Posterior vena cava (tissue), 2 donors: ENCODE data around the gene KIRREL3. TPM values are rescaled to one million over a fixed set of nuclear protein-coding genes. Genes with fewer than 3 reads are reported as not detected.
A peak's percentile ranks its signal among the peaks of the same experiment; 100 is the strongest.

ENCODE experiments used
- DNase-seq: peaks from one replicate; pipeline ENCODE4 v3.0.0-alpha.2; 2020; ENCODE audit warnings: low spot score
- intact Hi-C, 2 donors: fragments of 100-400 bp; cut with DNase I; formaldehyde crosslinking; loops; one replicate each; pipeline versions ENCODE4 v1.14.1 to v1.14.2; 2022 to 2023
- total RNA-seq, 2 donors: library from RNA; stranded (reverse); fragmentation: NEBNext Ultra II Directional; extraction: Animal tissue kit (Norgen Biotek cat#: 25700); gene quantifications; one replicate each; pipeline ENCODE4 v1.2.1, GENCODE V29; 2021
- donor health status: DM: yes; HTN: yes; CAD: no.
- donor health status: DM: yes; HTN: yes; CAD: no.

KIRREL3 gene
- total RNA-seq, 2 donors from 2014 or later = 0.10 to 0.74 TPM

- DNase-seq = no peak
- intact Hi-C loops = loop anchor here in 1 of 2 donors (5.0 kb wide), 1 partner anchor 109 kb away; no protein-coding TSS in a partner anchor
Measured at GRCh38 chr11:126421271-126421671, 579.3 kb downstream of the KIRREL3 start.

- intact Hi-C loops = loop anchor here in 1 of 2 donors (5.0 kb wide), 1 partner anchor 108 kb away; no protein-coding TSS in a partner anchor
Measured at GRCh38 chr11:126420698-126421256, 579.8 kb downstream of the KIRREL3 start.

GRCh38 chr11:126419801-126420697, 580.5 kb downstream of the KIRREL3 start:
- no peak for DNase-seq
- intact Hi-C loops = loop anchor here in 1 of 2 donors (5.0 kb wide), 1 partner anchor 108 kb away; no protein-coding TSS in a partner anchor

More at GRCh38 chr11:126420698-126421256, 579.8 kb downstream of the KIRREL3 start:
- no peak for DNase-seq

GRCh38 chr11:126418887-126419286, 581.7 kb downstream of the KIRREL3 start:
- no peak for DNase-seq
- intact Hi-C loops = no loop called here

- DNase-seq = no peak
- intact Hi-C loops = no loop called here
Measured at GRCh38 chr11:126417091-126417862, 583.3 kb downstream of the KIRREL3 start.

- intact Hi-C loops = no loop called here
- peak; percentile 97 for DNase-seq
Measured at GRCh38 chr11:126416542-126417090, 584.0 kb downstream of the KIRREL3 start.

- DNase-seq = peak; percentile 94
- intact Hi-C loops = no loop called here
Measured at GRCh38 chr11:126415669-126416420, 584.7 kb downstream of the KIRREL3 start.

- DNase-seq = peak; percentile 95
- intact Hi-C loops = no loop called here
Measured at GRCh38 chr11:126415128-126415527, 585.4 kb downstream of the KIRREL3 start.

GRCh38 chr11:126414615-126415014, 586.0 kb downstream of the KIRREL3 start:
- intact Hi-C loops = no loop called here
- no peak for DNase-seq

GRCh38 chr11:126413843-126414405, 586.6 kb downstream of the KIRREL3 start:
- intact Hi-C loops = no loop called here
- no peak for DNase-seq

- DNase-seq = no peak
- intact Hi-C loops = no loop called here
Measured at GRCh38 chr11:126413426-126413825, 587.1 kb downstream of the KIRREL3 start.

- DNase-seq = no peak
- intact Hi-C loops = no loop called here
Measured at GRCh38 chr11:126411971-126412381, 588.6 kb downstream of the KIRREL3 start.

GRCh38 chr11:126410649-126411048, 589.9 kb downstream of the KIRREL3 start:
- intact Hi-C loops = no loop called here
- DNase-seq = no peak

GRCh38 chr11:126409620-126409985, 591.0 kb downstream of the KIRREL3 start:
- intact Hi-C loops = no loop called here
- DNase-seq = no peak

GRCh38 chr11:126408901-126409619, 591.5 kb downstream of the KIRREL3 start:
- intact Hi-C loops = no loop called here
- DNase-seq = no peak

- DNase-seq = no peak
- intact Hi-C loops = no loop called here
Measured at GRCh38 chr11:126408496-126408895, 592.1 kb downstream of the KIRREL3 start.

- no peak for DNase-seq
- intact Hi-C loops = no loop called here
Measured at GRCh38 chr11:126407682-126408288, 592.8 kb downstream of the KIRREL3 start.
